Stimulated activated CD4-positive, alpha-beta T cell treated with anti-CD3 and anti-CD28 coated beads, Interleukin-12 subunit alpha, Interleukin-12 subunit beta, amount 100 ng/mL, for 48 hours (primary cell): ENCODE measurements around the gene ATP6V1C2.

Experiments used
- DNase-seq, 3 donors: peaks; one replicate each; pipeline ENCODE4 v3.0.0-alpha.2; 2020; ENCODE audit warnings: low read depth in 2 of 3, low spot score in 1 of 3

ATP6V1C2 gene

DNA sequence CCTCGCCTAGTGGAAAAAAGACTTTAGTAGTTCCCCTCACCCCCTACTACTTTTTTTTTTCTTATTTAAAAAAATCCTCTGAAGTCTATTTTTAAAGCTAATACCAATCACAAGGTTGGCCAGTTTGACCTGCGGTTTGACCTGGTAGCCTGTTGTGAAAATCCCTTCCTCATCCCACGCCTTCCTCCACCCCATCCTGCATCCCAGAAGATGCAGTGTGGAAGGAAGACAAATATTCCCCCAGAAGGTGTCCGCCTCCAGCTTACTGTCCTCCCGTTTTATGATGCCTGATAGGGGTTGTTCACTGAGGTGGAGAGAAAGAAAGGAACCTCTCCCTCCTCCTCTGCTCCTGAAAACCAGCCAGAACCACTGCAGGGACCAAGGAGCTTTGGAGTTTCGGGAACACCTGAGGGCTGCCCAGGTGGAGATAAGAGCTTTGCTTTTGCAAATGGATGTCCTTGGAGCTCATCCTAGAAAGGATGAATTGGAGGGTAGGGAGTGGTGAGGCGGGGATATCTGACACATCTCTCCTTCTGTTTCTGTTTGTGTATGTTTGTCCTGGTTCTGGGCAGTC lies 909 bp downstream of the ATP6V1C2 start:
- no peak for DNase-seq

DNA sequence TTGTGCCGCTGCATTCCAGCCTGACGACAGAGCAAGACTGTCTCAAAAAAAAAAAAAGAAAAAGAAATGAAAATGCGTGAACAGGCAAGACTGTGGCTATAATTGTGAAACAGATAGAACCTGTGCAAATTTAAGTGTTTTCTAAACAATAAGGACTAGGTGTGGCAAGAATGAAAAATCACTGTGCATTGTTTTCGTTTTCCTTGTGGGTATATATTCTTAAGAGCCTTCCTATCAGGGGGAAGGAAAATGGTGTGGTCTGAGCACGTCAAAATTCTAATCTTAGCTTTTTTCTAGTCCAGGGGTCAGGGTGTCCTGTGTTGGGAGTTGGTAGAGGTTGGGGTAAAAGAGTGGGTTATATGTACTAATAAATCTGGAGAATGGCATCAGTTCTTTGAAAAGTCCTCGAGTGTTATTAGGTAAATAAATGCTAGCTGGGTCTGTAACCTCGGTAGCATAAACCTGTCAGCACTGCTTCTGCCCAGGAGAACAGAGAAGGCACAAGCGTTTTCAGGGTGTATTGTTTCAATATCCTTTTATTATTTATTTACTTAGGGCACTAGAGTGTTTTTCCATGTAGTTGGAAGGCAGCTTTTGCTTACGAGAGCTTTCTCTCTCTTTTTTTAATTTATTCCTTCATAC lies 11.6 kb downstream of the ATP6V1C2 start:
- no peak for DNase-seq

DNA sequence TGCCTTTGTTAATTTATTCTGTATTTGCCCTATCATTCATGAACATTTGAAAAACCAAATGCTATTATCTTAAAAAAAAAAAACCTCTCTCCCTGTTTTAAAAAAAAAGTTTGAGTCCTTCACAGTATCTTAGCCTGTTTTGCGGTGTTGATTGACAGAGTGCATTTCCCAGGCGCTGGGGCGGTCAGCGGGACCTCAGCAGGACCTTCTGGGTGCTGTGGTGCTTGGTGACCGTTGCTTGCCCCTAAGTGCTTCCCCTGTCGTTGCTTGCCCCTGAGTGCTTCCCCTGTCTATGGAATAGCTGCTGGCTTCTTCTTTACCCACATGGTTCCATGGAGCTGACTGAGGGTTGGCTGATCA lies 12.1 kb downstream of the ATP6V1C2 start:
- DNase-seq, result no peak

DNA sequence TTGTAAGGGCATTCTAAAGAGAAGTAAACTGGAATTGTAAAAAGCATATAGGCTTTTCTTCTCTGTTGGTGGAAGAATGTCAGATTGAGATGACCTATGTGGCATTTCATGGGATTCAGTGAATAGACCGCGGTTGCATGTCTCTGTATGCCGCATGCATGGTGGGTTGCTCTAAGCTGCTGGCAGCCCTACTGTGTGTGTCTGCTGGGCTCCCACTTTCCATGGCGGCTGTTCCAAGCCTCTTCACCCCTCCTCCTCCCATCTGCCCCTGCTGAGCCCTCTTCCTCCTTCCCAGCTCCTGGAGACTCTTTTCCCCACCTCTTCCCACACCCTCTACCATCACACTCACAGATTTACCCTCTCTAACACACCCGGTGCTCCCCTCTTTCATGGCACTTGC lies 12.6 kb downstream of the ATP6V1C2 start:
- no peak for DNase-seq

DNA sequence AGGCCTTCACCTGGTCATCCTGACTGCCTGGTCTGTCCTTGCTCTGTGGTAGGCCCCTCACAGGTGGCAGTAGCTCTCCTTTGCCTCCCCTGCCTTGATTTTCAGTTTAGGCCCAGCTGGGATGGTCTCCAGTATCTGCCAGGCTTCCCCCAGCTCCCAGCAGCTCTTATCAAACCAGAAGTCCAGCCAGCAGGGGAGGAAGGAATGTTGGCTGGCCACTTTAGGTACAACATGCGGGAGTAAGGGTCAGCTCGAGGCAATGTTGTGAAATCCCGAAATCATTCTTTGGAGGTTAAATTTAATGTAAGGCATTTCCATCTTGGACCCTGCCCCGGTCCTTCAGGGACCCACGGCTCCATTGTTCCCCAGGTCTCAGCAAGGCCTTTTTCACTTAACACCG lies 16.8 kb downstream of the ATP6V1C2 start:
- DNase-seq, result no peak

GRCh38 chr2:10740226-10740625 lies 18.8 kb downstream of the ATP6V1C2 start:
- no peak for DNase-seq

DNA sequence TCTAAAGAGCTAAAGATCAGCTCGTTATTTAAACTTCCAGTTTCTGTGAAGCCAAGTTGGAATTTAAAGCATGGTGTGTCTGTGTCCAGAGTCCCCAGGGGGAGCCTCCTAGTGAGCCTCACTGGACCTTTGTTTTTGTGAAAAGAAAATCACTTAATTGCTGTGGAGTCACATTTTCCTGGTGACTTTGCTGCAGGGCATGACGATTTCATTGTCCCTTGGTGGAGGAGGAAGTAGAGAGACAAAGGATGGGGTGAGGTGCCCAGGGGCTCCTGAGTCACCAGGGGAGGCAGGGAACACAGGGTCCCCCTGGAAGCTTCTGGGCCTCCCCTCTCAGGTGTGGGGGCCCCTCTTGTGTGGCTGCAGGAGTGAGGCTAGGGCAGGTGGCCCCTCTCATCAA lies 19.7 kb downstream of the ATP6V1C2 start:
- no peak for DNase-seq

GRCh38 chr2:10742666-10743065 lies 21.2 kb downstream of the ATP6V1C2 start:
- DNase-seq, result no peak

GRCh38 chr2:10750610-10751009 lies 29.2 kb downstream of the ATP6V1C2 start:
- DNase-seq, result no peak

GRCh38 chr2:10752236-10752635 lies 30.8 kb downstream of the ATP6V1C2 start:
- DNase-seq, result no peak

GRCh38 chr2:10753156-10753555 lies 31.7 kb downstream of the ATP6V1C2 start:
- DNase-seq, result no peak

DNA sequence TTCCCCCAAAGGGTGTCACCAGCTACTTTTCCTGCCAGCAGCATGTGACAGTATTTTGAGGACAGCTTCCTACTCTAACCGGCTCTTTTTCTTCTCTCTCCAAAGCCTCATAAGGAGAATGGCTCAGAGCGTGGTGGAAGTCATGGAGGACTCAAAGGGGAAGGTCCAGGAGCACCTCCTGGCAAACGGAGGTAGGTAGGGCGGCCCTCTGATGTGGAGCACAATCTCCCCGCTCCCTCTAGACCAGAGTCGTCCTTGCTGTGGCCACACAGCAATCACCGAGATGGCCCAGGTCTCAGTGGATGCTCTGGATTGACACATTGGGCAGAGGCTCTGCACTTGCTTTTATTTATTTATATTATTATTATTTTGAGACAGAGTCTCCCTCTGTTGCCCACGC lies 32.4 kb downstream of the ATP6V1C2 start:
- DNase-seq, result no peak

DNA sequence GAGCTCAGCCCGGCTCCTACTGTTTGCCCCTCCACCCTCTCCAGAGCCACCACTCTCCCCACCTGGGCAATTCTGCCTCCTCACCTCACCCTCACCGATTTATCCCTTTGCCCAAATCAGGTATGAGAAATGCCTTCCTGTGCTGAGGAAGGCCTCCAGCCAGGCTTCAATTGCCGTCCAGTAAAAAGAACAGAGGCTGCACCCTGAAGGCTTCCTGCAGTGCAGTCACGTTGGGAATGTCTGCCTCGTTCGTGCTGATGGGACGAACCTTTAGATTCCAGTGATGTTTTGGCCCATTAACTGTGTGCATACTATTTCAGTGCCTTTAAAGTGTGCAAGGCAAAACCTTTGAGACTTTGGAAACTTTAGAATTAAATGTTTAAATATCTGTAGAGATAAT lies 34.2 kb downstream of the ATP6V1C2 start:
- DNase-seq, result no peak

DNA sequence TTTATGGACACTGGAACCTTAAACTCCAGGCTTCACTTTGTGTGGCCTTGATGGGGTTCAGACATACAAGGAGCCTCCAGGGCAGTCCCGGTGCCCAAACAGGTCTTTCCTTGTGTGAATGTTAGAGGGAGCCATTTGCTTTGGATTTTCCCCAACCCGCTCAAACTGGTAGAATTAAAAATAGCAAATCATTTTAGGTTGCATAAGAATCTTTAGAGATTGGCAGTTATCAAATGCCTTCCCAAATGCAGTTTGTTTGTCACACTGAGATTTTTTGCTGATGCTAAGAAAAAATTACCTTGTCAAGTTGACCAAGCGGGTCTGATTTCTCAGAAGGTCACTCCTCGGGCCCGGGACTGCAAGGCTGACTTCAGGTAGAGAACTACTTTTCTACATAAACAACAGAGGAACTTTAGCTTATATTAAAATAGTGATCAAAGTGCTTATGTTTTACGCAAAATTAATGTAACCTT lies 36.4 kb downstream of the ATP6V1C2 start:
- DNase-seq, result no peak

GRCh38 chr2:10759151-10759714 lies 37.8 kb downstream of the ATP6V1C2 start:
- DNase-seq, result no peak

- DNase-seq, result no peak
Measured at GRCh38 chr2:10760794-10761504, 39.5 kb downstream of the ATP6V1C2 start.

- no peak for DNase-seq
Measured at GRCh38 chr2:10761591-10761990, 40.2 kb downstream of the ATP6V1C2 start.

DNA sequence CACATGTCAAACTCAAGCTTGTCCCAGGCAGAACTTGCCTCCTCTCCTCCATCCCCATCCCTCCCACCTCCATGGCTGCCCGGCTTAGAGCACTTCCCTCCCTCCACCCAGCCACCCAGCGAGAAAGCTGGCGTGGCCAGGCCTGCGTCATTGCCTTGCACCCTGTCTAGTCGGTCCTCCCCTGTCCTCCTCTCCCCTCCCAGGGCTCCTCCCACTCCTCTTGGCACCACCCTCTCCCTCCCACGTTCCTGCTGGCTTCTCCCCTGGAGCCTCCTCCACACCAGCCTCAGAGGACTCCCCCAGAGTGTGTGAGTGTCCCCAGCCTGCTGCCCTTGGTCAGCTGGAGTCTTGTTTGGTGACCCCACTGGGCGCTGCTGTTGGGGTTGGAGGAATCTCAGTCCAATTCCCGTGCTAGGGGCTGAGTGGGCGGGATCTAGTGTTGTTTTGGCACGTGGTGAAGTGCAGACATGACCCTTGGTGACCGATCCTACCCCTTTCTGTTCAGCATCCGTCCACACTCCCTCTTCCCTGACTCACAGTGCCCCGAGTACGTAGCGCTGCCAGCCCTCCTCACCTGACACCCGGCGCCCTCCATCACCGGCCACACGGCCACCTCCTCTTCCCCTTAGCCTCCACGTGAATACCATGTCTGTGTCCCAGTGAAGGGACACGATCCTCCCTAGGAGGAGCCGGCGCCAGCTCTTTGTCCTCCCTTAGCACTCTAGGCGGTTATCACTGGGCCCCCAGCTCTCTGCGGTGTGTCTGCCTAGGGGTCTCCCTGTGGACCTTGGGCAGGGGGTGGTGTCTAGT lies 41.4 kb downstream of the ATP6V1C2 start:
- no peak for DNase-seq

DNA sequence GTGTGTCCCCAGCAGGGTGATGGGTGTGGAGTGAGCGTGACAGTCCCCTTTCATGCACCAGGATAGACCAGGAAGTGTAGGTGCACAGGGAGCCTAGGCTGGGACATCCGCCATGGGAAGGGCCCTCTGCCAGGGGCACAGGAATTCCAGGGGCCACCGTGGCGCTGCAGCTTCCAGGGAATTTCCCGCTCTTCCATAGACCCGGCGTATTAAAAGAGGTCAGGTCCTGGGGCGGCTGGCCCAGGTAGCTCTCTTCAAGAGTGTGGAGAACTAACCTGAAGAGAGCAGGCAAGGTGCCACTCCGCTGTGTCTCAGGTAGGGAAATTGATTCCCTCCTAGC lies 42.0 kb downstream of the ATP6V1C2 start:
- DNase-seq, result no peak

GRCh38 chr2:10764096-10764785 lies 42.8 kb downstream of the ATP6V1C2 start:
- no peak for DNase-seq

GRCh38 chr2:10764896-10765295 lies 43.5 kb downstream of the ATP6V1C2 start:
- DNase-seq, result no peak
